Measurements from ENCODE around the gene ABCC1.

ABCC1 gene

GRCh38 chr16:16048904-16049582 lies 99.6 kb downstream of the ABCC1 start:
- H3K4me3 ChIP-seq (ENCODE audit: control insufficient read depth, low read depth, low read length), result no peak overlapping the region
- TF ChIP-seq CTCF (conservative IDR thresholded peaks at IDR 0.05; ENCODE audit: control insufficient read depth, insufficient read depth, low read depth, low read length), result no peak
- no peak for DNase-seq (ENCODE audit: low read depth)

GRCh38 chr16:16050106-16050505 lies 100.7 kb downstream of the ABCC1 start:
- no peak overlapping the region for H3K4me3 ChIP-seq (ENCODE audit: control insufficient read depth, low read depth, low read length)
- TF ChIP-seq CTCF (conservative IDR thresholded peaks at IDR 0.05; ENCODE audit: control insufficient read depth, insufficient read depth, low read depth, low read length), result no peak
- no peak for DNase-seq (ENCODE audit: low read depth)

GRCh38 chr16:16051132-16051531 lies 101.7 kb downstream of the ABCC1 start:
- TF ChIP-seq CTCF (conservative IDR thresholded peaks at IDR 0.05; ENCODE audit: control insufficient read depth, insufficient read depth, low read depth, low read length), result no peak
- DNase-seq (ENCODE audit: low read depth), result no peak
- H3K4me3 ChIP-seq (ENCODE audit: control insufficient read depth, low read depth, low read length), result no peak overlapping the region

- TF ChIP-seq CTCF (conservative IDR thresholded peaks at IDR 0.05; ENCODE audit: control insufficient read depth, insufficient read depth, low read depth, low read length), result no peak
- DNase-seq (ENCODE audit: low read depth), result peak; percentile 60
These were observed 103.5 kb downstream of the ABCC1 start for GRCh38 chr16:16052916-16053315.

GRCh38 chr16:16057102-16057501 lies 107.7 kb downstream of the ABCC1 start:
- DNase-seq (ENCODE audit: low read depth), result no peak
- no peak for TF ChIP-seq CTCF (conservative IDR thresholded peaks at IDR 0.05; ENCODE audit: control insufficient read depth, insufficient read depth, low read depth, low read length)

More at GRCh38 chr16:16052916-16053315, 103.5 kb downstream of the ABCC1 start:
- no peak overlapping the region for H3K4me3 ChIP-seq (ENCODE audit: control insufficient read depth, low read depth, low read length)

GRCh38 chr16:16059160-16059559 lies 109.7 kb downstream of the ABCC1 start:
- no peak for DNase-seq (ENCODE audit: low read depth)
- TF ChIP-seq CTCF (conservative IDR thresholded peaks at IDR 0.05; ENCODE audit: control insufficient read depth, insufficient read depth, low read depth, low read length), result no peak

More at GRCh38 chr16:16057102-16057501, 107.7 kb downstream of the ABCC1 start:
- no peak overlapping the region for H3K4me3 ChIP-seq (ENCODE audit: control insufficient read depth, low read depth, low read length)

More at GRCh38 chr16:16059160-16059559, 109.7 kb downstream of the ABCC1 start:
- no peak overlapping the region for H3K4me3 ChIP-seq (ENCODE audit: control insufficient read depth, low read depth, low read length)
